Measurements from ENCODE around the gene KLHL12.

The KLHL12 gene

GRCh38 chr1:202926581-202927491 lies at the start of gene KLHL12:
TSS of gene KLHL12 (minus strand) at chr1:202927234. CDS start at chr1:202925162, 2,072 bp downstream.
- DNase-seq (ENCODE audit: low spot score), result peak; percentile 95
- TF ChIP-seq, protein P1, sequence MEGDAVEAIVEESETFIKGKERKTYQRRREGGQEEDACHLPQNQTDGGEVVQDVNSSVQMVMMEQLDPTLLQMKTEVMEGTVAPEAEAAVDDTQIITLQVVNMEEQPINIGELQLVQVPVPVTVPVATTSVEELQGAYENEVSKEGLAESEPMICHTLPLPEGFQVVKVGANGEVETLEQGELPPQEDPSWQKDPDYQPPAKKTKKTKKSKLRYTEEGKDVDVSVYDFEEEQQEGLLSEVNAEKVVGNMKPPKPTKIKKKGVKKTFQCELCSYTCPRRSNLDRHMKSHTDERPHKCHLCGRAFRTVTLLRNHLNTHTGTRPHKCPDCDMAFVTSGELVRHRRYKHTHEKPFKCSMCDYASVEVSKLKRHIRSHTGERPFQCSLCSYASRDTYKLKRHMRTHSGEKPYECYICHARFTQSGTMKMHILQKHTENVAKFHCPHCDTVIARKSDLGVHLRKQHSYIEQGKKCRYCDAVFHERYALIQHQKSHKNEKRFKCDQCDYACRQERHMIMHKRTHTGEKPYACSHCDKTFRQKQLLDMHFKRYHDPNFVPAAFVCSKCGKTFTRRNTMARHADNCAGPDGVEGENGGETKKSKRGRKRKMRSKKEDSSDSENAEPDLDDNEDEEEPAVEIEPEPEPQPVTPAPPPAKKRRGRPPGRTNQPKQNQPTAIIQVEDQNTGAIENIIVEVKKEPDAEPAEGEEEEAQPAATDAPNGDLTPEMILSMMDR (IDR thresholded peaks at IDR 0.05; ENCODE audit: extremely low read depth, missing control alignments), result peak; percentile 26

GRCh38 chr1:202976633-202977032 lies 49.6 kb upstream of the KLHL12 start:
- DNase-seq (ENCODE audit: low spot score), result no peak
- TF ChIP-seq, protein P1 (IDR thresholded peaks at IDR 0.05; ENCODE audit: extremely low read depth, missing control alignments), result no peak

- DNase-seq (ENCODE audit: low spot score), result no peak
- TF ChIP-seq, protein P1 (IDR thresholded peaks at IDR 0.05; ENCODE audit: extremely low read depth, missing control alignments), result no peak
Measured at GRCh38 chr1:202974856-202975255, 47.8 kb upstream of the KLHL12 start.

- DNase-seq (ENCODE audit: low spot score), result no peak
- TF ChIP-seq, protein P1 (IDR thresholded peaks at IDR 0.05; ENCODE audit: extremely low read depth, missing control alignments), result no peak
Measured at GRCh38 chr1:202972046-202972445, 45.0 kb upstream of the KLHL12 start.

GRCh38 chr1:202968895-202969295 lies 41.9 kb upstream of the KLHL12 start:
- TF ChIP-seq, protein P1 (IDR thresholded peaks at IDR 0.05; ENCODE audit: extremely low read depth, missing control alignments), result peak; percentile 43
- peak; percentile 74 for DNase-seq (ENCODE audit: low spot score)

- TF ChIP-seq, protein P1 (IDR thresholded peaks at IDR 0.05; ENCODE audit: extremely low read depth, missing control alignments), result no peak
- DNase-seq (ENCODE audit: low spot score), result no peak
Measured at GRCh38 chr1:202968351-202968750, 41.3 kb upstream of the KLHL12 start.

- TF ChIP-seq, protein P1 (IDR thresholded peaks at IDR 0.05; ENCODE audit: extremely low read depth, missing control alignments), result no peak
- peak; percentile 49 for DNase-seq (ENCODE audit: low spot score)
Measured at GRCh38 chr1:202967684-202968281, 40.7 kb upstream of the KLHL12 start.

Measured in GM20000 (cell line).